ENCODE data around the gene BRICD5. TPM values are rescaled to one million over a fixed set of nuclear protein-coding genes. Genes with fewer than 3 reads are reported as not detected.

BRICD5 gene
- total and polyA plus RNA-seq, 7 donors, result 1.8 to 21.3 (median 4.8) TPM; not detected in 2

- 94% methylated on average over 18 of the region's 18 CpGs for WGBS, 2 donors
- Histone ChIP-seq H3K27ac (no peak overlapping the region), H3K4me1 (peaks cover 0 to 8% (median 2%) of the 10 kb centered on the region in 4 donors), H3K9me3 (no peaks in the 10 kb centered on the region), H3K4me3 (no peak overlapping the region), H3K27me3 (no peaks in the 10 kb centered on the region), H3K36me3 (peaks cover 0 to 72% (median 40%) of the 10 kb centered on the region in 4 donors)
- intact Hi-C loops (cut with DNase I), result no loop called here
- TF ChIP-seq, protein P1, sequence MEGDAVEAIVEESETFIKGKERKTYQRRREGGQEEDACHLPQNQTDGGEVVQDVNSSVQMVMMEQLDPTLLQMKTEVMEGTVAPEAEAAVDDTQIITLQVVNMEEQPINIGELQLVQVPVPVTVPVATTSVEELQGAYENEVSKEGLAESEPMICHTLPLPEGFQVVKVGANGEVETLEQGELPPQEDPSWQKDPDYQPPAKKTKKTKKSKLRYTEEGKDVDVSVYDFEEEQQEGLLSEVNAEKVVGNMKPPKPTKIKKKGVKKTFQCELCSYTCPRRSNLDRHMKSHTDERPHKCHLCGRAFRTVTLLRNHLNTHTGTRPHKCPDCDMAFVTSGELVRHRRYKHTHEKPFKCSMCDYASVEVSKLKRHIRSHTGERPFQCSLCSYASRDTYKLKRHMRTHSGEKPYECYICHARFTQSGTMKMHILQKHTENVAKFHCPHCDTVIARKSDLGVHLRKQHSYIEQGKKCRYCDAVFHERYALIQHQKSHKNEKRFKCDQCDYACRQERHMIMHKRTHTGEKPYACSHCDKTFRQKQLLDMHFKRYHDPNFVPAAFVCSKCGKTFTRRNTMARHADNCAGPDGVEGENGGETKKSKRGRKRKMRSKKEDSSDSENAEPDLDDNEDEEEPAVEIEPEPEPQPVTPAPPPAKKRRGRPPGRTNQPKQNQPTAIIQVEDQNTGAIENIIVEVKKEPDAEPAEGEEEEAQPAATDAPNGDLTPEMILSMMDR (IDR thresholded peaks at IDR 0.05), result no peak
- no peak for TF ChIP-seq POLR2AphosphoS5 (IDR thresholded peaks at IDR 0.05)
- no peak for TF ChIP-seq POLR2A (IDR thresholded peaks at IDR 0.05)
- no peak for TF ChIP-seq EP300 (IDR thresholded peaks at IDR 0.05)
- DNase-seq, result no peak
Observed at GRCh38 chr16:2167068-2167638, 43.5 kb downstream of the BRICD5 start.

DNA sequence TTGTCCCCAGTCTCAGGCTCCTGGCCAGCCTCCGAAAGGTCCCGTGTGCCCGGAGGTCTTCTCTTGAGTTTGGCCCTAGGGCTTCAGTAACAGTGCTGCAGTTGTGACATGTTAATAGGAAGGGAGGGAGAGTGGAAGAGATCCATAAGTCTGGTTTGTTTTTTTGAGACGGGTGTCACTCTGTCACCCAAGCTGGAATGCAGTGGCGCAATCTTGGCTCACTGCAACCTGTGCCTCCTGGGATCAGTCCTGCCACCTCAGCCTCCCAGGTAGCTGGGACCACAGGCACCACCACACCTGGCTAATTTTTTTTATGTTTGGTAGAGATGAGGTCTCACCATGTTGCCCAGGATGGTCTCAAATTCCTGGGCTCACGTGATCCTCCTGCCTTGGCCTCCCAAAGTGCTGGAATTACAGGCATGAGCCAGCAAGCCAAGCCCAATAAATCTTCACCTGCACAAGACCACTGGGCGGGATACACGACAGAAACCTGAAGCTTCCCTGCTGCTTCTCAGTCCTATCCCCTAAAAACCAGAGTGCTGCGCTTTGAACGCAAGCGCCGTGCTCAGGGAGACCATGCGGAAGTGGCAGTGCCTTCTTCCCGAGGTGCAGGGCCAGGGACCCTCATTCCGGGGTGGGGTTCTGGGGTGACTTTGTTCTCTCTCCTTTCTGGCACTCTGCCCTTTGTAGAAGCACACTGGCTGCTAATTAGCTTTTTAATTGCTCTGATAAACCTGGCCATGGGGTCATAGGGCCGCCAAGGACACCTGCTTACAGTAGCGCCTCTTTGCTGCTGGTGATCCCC is 44.2 kb downstream of the BRICD5 start:
- no peaks in the 10 kb centered on the region for H3K27me3 ChIP-seq
- no peak overlapping the region for H3K27ac ChIP-seq
- no peak overlapping the region for H3K4me3 ChIP-seq
- intact Hi-C loops (cut with DNase I), result no loop called here
- DNase-seq, result no peak
- peaks cover 0 to 65% (median 35%) of the 10 kb centered on the region in 4 donors for H3K36me3 ChIP-seq
- no peaks in the 10 kb centered on the region for H3K9me3 ChIP-seq
- H3K4me1 ChIP-seq, result peaks cover 0 to 13% (median 8%) of the 10 kb centered on the region in 4 donors
- 82 to 93% methylated on average over 17 of the region's 17 CpGs for WGBS, 2 donors
- TF ChIP-seq, protein P1 (IDR thresholded peaks at IDR 0.05), result no peak
- TF ChIP-seq POLR2AphosphoS5 (IDR thresholded peaks at IDR 0.05), result no peak
- no peak for TF ChIP-seq POLR2A (IDR thresholded peaks at IDR 0.05)
- TF ChIP-seq EP300 (IDR thresholded peaks at IDR 0.05), result no peak

DNA sequence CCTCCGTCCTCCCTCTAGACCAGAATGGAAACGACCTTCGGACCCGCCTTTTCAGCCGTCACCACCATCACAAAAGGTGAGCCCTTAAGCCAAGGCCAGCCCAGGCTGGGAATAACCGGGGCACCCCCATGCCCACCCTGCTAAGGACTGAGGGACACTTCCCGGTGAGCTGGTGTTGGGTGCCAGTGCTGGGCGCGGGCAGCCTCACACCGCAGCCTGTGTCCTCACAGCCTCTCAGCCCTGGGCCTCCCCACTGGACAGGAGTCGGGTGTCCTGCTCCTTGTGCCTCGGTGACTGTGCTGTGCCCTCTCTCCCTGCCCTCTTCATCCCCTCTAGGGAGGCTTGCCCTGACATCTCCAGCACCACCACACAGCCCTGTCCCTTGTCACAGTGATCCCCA is 44.8 kb downstream of the BRICD5 start:
- H3K27me3 ChIP-seq, result no peaks in the 10 kb centered on the region
- TF ChIP-seq EP300 (IDR thresholded peaks at IDR 0.05), result no peak
- no peak overlapping the region for H3K4me3 ChIP-seq
- no peak overlapping the region for H3K27ac ChIP-seq
- no peaks in the 10 kb centered on the region for H3K9me3 ChIP-seq
- WGBS, 2 donors, result 96% methylated on average over 12 of the region's 12 CpGs
- peaks cover 0 to 19% (median 13%) of the 10 kb centered on the region in 4 donors for H3K4me1 ChIP-seq
- DNase-seq, result no peak
- intact Hi-C loops (cut with DNase I), result no loop called here
- peaks cover 0 to 59% (median 31%) of the 10 kb centered on the region in 4 donors for H3K36me3 ChIP-seq

GRCh38 chr16:2163211-2163881 is 47.3 kb downstream of the BRICD5 start:
- TF ChIP-seq POLR2AphosphoS5 (IDR thresholded peaks at IDR 0.05) (no peak), POLR2A (IDR thresholded peaks at IDR 0.05) (no peak), EP300 (IDR thresholded peaks at IDR 0.05) (no peak)
- TF ChIP-seq, protein P1 (IDR thresholded peaks at IDR 0.05), result no peak
- Histone ChIP-seq H3K27me3 (no peaks in the 10 kb centered on the region), H3K9me3 (no peaks in the 10 kb centered on the region), H3K27ac (peak overlapping the region in 1 of 4 donors; percentile 22), H3K4me1 (peaks cover 0 to 44% (median 39%) of the 10 kb centered on the region in 4 donors), H3K36me3 (peaks cover 0 to 34% (median 26%) of the 10 kb centered on the region in 4 donors), H3K4me3 (no peak overlapping the region)
- 31 to 77% methylated on average over 26 of the region's 26 CpGs for WGBS, 2 donors
- no peak for DNase-seq
- intact Hi-C loops (cut with DNase I), result no loop called here

- peaks cover 0 to 27% (median 20%) of the 10 kb centered on the region in 4 donors for H3K36me3 ChIP-seq
- peak overlapping the region in 2 of 4 donors; percentile 22 to 90 for H3K27ac ChIP-seq
- DNase-seq, result no peak
- no peaks in the 10 kb centered on the region for H3K9me3 ChIP-seq
- TF ChIP-seq EP300 (IDR thresholded peaks at IDR 0.05), result no peak
- no peak for TF ChIP-seq POLR2A (IDR thresholded peaks at IDR 0.05)
- no peak for TF ChIP-seq POLR2AphosphoS5 (IDR thresholded peaks at IDR 0.05)
- TF ChIP-seq, protein P1 (IDR thresholded peaks at IDR 0.05), result no peak
- WGBS, 2 donors, result 58 to 87% methylated on average over 13 of the region's 13 CpGs
- H3K4me1 ChIP-seq, result peaks cover 0 to 50% (median 45%) of the 10 kb centered on the region in 4 donors
- no peak overlapping the region for H3K4me3 ChIP-seq
- no peaks in the 10 kb centered on the region for H3K27me3 ChIP-seq
- intact Hi-C loops (cut with DNase I), result no loop called here
Observed at GRCh38 chr16:2162676-2163118, 48.0 kb downstream of the BRICD5 start.

Measured in sigmoid colon (tissue), 7 donors.